ENCODE results near the gene SLC22A15.
"Not testable (repeated sequence)": the region's sequence is repeated elsewhere in the genome, so short reads cannot be mapped to it uniquely, and the experiment has no call there.

The SLC22A15 gene

DNA sequence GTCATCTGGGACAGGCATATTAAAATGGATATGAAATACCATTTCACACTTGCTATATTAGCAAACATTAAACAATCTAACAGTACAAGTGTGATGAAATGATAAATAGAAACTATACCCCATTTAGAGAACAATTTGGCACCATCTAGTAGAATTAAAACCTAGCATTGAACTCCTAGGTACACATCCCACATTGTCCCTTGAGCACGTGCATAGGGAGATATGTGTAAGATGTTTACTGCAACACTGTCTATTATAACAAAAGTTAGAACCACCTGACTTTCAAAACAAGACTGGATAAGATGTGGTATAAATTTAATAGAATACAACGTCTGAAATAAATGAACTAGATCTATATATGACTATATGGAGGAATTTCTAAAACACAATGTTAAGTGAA lies 3.8 kb downstream of the SLC22A15 start:
- no peak for DNase-seq
- Histone ChIP-seq H3K27ac (ENCODE audit: insufficient read depth, low read length, poor library complexity, severe bottlenecking) (no peak overlapping the region), H3K27me3 (replicated peaks; ENCODE audit: control insufficient read depth, insufficient read depth, low read length, poor library complexity, severe bottlenecking) (peaks cover 5% of the 10 kb centered on the region), H3K4me3 (ENCODE audit: insufficient read depth, low read depth, low read length, poor library complexity, severe bottlenecking) (no peak overlapping the region), H3K4me1 (ENCODE audit: control insufficient read depth, insufficient read depth, low read length, poor library complexity, severe bottlenecking) (no peaks in the 10 kb centered on the region), H3K36me3 (ENCODE audit: control insufficient read depth, insufficient read depth, low read length) (no peaks in the 10 kb centered on the region), H3K9me3 (ENCODE audit: control insufficient read depth, low read length) (no peaks in the 10 kb centered on the region)

DNA sequence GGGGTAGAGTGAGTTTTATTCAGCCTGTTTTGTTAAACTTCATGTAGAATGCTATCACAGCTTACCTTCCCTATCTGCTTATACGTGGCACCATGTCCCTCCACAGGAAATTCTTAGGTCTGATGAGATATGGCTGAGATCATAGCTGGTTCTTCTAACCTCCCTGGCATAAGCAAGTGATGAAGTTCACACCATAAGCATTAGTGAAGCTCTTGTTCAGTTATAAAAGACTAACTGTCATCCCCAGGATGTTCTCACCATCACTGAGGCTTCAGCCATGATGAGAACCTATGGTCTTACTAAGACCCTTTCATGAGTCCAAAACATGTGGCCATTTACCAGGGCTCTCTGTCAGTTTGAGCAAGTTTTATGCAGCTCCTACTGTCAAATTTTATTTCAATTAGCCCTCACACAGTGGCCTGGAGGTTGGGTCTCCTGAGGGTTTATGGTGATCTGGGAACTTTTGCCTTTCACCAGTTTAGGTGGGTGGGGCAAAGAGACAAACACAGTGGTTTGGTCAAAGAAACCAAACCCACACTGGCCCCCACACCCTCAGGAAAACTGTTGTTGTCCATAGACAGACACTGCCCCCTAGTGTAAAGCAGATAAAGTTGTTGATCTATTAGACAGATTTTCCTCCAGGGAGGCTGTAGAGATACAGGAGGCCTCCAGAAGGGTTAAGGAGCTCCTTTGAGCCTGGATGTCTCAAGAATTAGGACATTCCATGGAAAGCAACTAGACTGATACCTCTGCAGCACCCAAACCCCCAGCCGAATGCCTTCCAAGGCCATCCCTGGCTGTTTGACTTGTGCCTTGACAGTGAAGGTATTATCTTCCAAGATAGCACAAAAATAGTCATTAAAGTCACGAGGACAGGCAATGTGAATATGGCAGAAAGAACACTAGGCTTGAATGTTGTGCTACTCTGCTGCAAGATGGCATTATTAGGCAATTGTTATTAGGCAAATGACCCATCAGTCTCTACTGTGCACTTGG lies 5.0 kb downstream of the SLC22A15 start:
- H3K9me3 ChIP-seq (ENCODE audit: control insufficient read depth, low read length) = no peaks in the 10 kb centered on the region
- DNase-seq = no peak
- no peaks in the 10 kb centered on the region for H3K27me3 ChIP-seq (replicated peaks; ENCODE audit: control insufficient read depth, insufficient read depth, low read length, poor library complexity, severe bottlenecking)
- H3K36me3 ChIP-seq (ENCODE audit: control insufficient read depth, insufficient read depth, low read length) = no peaks in the 10 kb centered on the region
- no peak overlapping the region for H3K4me3 ChIP-seq (ENCODE audit: insufficient read depth, low read depth, low read length, poor library complexity, severe bottlenecking)
- no peaks in the 10 kb centered on the region for H3K4me1 ChIP-seq (ENCODE audit: control insufficient read depth, insufficient read depth, low read length, poor library complexity, severe bottlenecking)
- no peak overlapping the region for H3K27ac ChIP-seq (ENCODE audit: insufficient read depth, low read length, poor library complexity, severe bottlenecking)

DNA sequence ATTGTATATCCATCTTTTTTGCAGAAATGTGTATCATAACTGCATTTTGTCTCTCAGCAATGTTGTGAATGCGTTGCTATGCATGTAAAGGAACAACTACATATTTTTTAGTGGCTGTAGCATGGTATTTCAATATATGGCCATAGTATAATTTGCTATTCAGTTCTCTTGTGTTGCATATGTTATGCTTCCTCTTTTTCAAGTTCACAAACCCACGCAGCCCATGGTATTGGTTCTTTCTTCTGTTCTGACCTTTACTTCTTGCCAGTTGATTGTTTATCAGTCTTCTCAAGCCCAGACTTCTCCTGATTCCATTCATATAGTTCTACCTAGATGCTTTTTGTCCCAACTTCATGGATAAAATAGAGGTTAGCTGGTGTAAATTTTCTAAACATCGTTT lies 6.1 kb downstream of the SLC22A15 start:
- DNase-seq = no peak
- Histone ChIP-seq H3K27ac (ENCODE audit: insufficient read depth, low read length, poor library complexity, severe bottlenecking) (no peak overlapping the region), H3K9me3 (ENCODE audit: control insufficient read depth, low read length) (no peaks in the 10 kb centered on the region), H3K27me3 (replicated peaks; ENCODE audit: control insufficient read depth, insufficient read depth, low read length, poor library complexity, severe bottlenecking) (no peaks in the 10 kb centered on the region), H3K4me3 (ENCODE audit: insufficient read depth, low read depth, low read length, poor library complexity, severe bottlenecking) (no peak overlapping the region), H3K36me3 (ENCODE audit: control insufficient read depth, insufficient read depth, low read length) (no peaks in the 10 kb centered on the region), H3K4me1 (ENCODE audit: control insufficient read depth, insufficient read depth, low read length, poor library complexity, severe bottlenecking) (no peaks in the 10 kb centered on the region)

DNA sequence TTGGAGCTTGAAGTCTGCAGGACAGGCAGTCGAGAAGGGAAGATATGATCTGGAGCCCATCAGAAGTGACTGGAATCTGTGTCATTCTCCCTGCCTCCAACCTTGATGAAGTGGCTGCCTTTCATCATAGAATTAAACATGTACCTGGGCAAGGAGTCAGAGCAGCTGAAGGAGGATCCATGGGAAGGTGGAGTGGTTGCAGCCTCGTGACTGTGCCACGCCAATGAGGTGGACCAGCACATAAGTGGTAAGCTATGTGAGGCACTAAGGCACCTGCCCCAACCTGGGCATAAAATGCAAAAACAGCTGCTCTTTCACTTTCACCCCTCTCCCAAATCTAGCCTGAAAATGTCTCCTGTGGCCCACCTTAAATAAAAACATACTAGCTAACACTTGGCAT lies 7.3 kb downstream of the SLC22A15 start:
- DNase-seq = no peak
- no peak overlapping the region for H3K27ac ChIP-seq (ENCODE audit: insufficient read depth, low read length, poor library complexity, severe bottlenecking)
- H3K27me3 ChIP-seq (replicated peaks; ENCODE audit: control insufficient read depth, insufficient read depth, low read length, poor library complexity, severe bottlenecking) = no peaks in the 10 kb centered on the region
- no peak overlapping the region for H3K4me3 ChIP-seq (ENCODE audit: insufficient read depth, low read depth, low read length, poor library complexity, severe bottlenecking)
- no peaks in the 10 kb centered on the region for H3K9me3 ChIP-seq (ENCODE audit: control insufficient read depth, low read length)
- no peaks in the 10 kb centered on the region for H3K4me1 ChIP-seq (ENCODE audit: control insufficient read depth, insufficient read depth, low read length, poor library complexity, severe bottlenecking)
- H3K36me3 ChIP-seq (ENCODE audit: control insufficient read depth, insufficient read depth, low read length) = no peaks in the 10 kb centered on the region

DNA sequence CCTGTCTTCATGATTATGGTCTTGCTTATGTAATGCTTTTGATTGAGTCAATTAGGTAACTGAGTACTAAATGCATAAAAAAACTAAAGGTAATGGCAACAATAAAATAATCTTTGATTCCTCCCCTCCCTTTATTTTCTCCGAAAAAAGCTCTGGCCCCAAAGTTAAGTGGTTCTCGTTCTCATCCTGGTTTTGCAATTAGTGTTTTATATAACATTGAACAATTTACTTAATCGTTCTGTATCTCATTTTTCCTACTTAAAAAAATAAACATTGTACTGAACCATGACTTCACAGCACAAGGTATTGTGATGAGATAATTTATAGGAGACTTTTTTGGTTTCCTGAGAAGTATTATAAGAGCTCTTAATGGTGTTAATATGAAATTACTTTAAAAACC lies 11.3 kb downstream of the SLC22A15 start:
- H3K36me3 ChIP-seq (ENCODE audit: control insufficient read depth, insufficient read depth, low read length) = no peaks in the 10 kb centered on the region
- H3K9me3 ChIP-seq (ENCODE audit: control insufficient read depth, low read length) = no peaks in the 10 kb centered on the region
- H3K27me3 ChIP-seq (replicated peaks; ENCODE audit: control insufficient read depth, insufficient read depth, low read length, poor library complexity, severe bottlenecking) = no peaks in the 10 kb centered on the region
- no peak overlapping the region for H3K4me3 ChIP-seq (ENCODE audit: insufficient read depth, low read depth, low read length, poor library complexity, severe bottlenecking)
- no peak overlapping the region for H3K27ac ChIP-seq (ENCODE audit: insufficient read depth, low read length, poor library complexity, severe bottlenecking)
- no peaks in the 10 kb centered on the region for H3K4me1 ChIP-seq (ENCODE audit: control insufficient read depth, insufficient read depth, low read length, poor library complexity, severe bottlenecking)
- no peak for DNase-seq

DNA sequence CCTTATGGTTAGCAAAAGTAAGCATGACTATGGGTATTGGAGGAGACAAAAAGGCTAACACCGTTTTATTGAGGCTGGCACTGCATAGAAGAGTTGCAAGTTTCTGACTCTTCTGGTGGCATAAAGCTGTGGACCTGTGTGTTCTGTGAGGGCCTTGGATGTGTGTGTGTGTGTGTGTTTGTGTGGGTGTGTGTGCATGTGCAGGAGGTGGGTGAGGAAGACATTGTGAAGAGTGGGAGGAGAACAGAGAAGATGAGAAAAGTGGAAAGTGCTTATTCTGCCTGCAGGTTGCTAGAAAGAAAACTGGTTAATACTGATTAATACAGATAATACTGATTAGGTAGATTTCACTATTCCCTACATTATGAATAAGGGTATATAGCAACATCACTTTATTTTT lies 12.6 kb downstream of the SLC22A15 start:
- H3K27me3 ChIP-seq (replicated peaks; ENCODE audit: control insufficient read depth, insufficient read depth, low read length, poor library complexity, severe bottlenecking) = no peaks in the 10 kb centered on the region
- no peaks in the 10 kb centered on the region for H3K4me1 ChIP-seq (ENCODE audit: control insufficient read depth, insufficient read depth, low read length, poor library complexity, severe bottlenecking)
- no peak overlapping the region for H3K27ac ChIP-seq (ENCODE audit: insufficient read depth, low read length, poor library complexity, severe bottlenecking)
- H3K4me3 ChIP-seq (ENCODE audit: insufficient read depth, low read depth, low read length, poor library complexity, severe bottlenecking) = no peak overlapping the region
- no peaks in the 10 kb centered on the region for H3K36me3 ChIP-seq (ENCODE audit: control insufficient read depth, insufficient read depth, low read length)
- H3K9me3 ChIP-seq (ENCODE audit: control insufficient read depth, low read length) = no peaks in the 10 kb centered on the region
- no peak for DNase-seq

DNA sequence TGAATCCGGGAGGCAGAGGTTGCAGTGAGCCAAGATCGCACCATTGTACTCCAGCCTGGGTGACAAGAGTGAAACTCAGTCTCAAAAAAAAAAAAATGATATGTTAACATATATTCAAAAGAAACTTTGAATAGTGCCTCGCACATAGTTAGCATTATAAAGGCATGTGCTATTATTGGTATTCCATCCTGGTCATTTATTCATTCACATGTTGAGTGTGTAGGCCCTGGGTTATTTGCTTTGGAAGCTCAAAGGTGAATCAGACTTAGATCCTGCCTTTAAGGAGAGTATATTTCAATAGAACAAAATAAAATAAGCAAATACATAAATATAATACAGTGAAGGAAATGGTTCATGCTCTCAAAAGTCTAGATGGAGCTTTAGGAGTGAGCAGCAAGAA lies 13.4 kb downstream of the SLC22A15 start:
- H3K9me3 ChIP-seq (ENCODE audit: control insufficient read depth, low read length) = no peaks in the 10 kb centered on the region
- no peak overlapping the region for H3K27ac ChIP-seq (ENCODE audit: insufficient read depth, low read length, poor library complexity, severe bottlenecking)
- no peaks in the 10 kb centered on the region for H3K36me3 ChIP-seq (ENCODE audit: control insufficient read depth, insufficient read depth, low read length)
- H3K27me3 ChIP-seq (replicated peaks; ENCODE audit: control insufficient read depth, insufficient read depth, low read length, poor library complexity, severe bottlenecking) = no peaks in the 10 kb centered on the region
- no peak for DNase-seq
- H3K4me3 ChIP-seq (ENCODE audit: insufficient read depth, low read depth, low read length, poor library complexity, severe bottlenecking) = no peak overlapping the region
- H3K4me1 ChIP-seq (ENCODE audit: control insufficient read depth, insufficient read depth, low read length, poor library complexity, severe bottlenecking) = no peaks in the 10 kb centered on the region

DNA sequence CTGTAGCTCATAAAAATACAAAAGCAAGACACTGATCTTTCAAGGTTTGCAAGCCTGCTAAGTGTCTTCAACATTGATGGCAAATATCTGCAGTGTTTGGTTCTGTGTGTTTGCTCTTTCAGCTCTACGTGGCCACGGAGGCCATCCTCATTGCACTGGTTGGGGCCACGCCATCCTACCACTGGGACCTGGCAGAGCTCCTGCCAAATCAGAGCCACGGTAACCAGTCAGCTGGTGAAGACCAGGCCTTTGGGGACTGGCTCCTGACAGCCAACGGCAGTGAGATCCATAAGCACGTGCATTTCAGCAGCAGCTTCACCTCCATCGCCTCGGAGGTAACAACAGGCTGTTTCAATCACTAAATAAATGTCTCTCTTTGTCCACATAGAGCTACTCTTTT lies 15.6 kb downstream of the SLC22A15 start:
- no peak overlapping the region for H3K4me3 ChIP-seq (ENCODE audit: insufficient read depth, low read depth, low read length, poor library complexity, severe bottlenecking)
- no peaks in the 10 kb centered on the region for H3K4me1 ChIP-seq (ENCODE audit: control insufficient read depth, insufficient read depth, low read length, poor library complexity, severe bottlenecking)
- no peak overlapping the region for H3K27ac ChIP-seq (ENCODE audit: insufficient read depth, low read length, poor library complexity, severe bottlenecking)
- H3K27me3 ChIP-seq (replicated peaks; ENCODE audit: control insufficient read depth, insufficient read depth, low read length, poor library complexity, severe bottlenecking) = no peaks in the 10 kb centered on the region
- DNase-seq = no peak
- no peaks in the 10 kb centered on the region for H3K9me3 ChIP-seq (ENCODE audit: control insufficient read depth, low read length)
- H3K36me3 ChIP-seq (ENCODE audit: control insufficient read depth, insufficient read depth, low read length) = no peaks in the 10 kb centered on the region

DNA sequence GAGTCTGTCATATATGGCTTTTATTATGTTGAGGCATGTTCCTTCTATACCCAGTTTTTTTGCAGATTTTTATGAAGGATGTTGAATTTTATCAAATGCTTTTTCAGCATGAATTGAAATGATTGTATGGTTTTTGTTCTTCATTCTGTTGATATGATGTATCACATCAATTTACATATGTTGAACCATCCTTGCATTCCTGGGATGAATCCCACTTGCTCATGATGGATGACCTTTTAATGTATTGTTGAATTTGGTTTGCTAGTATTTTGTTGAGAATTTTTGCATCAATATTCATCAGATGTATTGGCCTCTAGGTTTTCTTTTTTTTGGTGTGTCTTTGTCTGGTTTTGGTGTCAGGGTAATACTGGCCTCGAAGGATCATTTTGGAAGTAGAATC lies 21.6 kb downstream of the SLC22A15 start:
- not testable (repeated sequence) for H3K27me3 ChIP-seq (replicated peaks; ENCODE audit: control insufficient read depth, insufficient read depth, low read length, poor library complexity, severe bottlenecking); H3K9me3 ChIP-seq (ENCODE audit: control insufficient read depth, low read length); H3K4me3 ChIP-seq (ENCODE audit: insufficient read depth, low read depth, low read length, poor library complexity, severe bottlenecking); DNase-seq; H3K27ac ChIP-seq (ENCODE audit: insufficient read depth, low read length, poor library complexity, severe bottlenecking); H3K4me1 ChIP-seq (ENCODE audit: control insufficient read depth, insufficient read depth, low read length, poor library complexity, severe bottlenecking); H3K36me3 ChIP-seq (ENCODE audit: control insufficient read depth, insufficient read depth, low read length)

DNA sequence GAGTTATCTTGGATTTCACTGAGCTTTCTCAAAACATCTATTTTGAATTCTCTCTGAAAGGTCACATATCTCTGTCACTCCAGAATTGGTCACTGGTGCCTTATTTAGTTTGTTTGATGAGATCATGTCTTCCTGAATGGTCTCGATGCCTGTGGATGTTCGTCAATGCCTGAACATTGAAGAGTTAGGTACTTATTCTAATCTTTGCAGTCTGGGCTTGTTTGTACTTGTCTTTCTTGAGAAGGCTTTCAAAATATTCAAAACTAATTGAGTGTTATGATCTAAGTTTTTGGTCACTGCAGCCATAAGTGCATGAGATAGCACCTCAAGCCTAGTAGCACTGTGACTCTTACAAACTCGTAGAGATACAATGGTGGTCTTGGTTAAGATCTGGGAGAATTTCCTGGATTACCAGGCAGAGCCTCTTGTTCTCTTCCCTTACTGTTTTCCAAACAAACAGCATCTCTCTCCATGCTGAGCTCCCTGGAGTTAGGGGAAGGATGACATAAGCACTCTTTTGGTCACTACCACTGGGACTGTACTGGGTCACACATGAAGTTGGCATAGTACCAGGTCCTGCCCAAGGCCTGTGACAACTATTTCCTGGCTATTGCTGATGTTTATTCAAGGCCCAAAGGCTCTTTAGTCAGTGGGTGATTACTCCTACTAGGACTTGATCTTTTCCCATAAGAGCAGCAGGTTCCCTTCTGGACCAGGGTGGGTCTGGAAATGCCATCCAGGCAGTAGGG lies 25.6 kb downstream of the SLC22A15 start:
- Histone ChIP-seq H3K4me3 (ENCODE audit: insufficient read depth, low read depth, low read length, poor library complexity, severe bottlenecking) (no peak overlapping the region), H3K4me1 (ENCODE audit: control insufficient read depth, insufficient read depth, low read length, poor library complexity, severe bottlenecking) (peaks cover 6% of the 10 kb centered on the region), H3K36me3 (ENCODE audit: control insufficient read depth, insufficient read depth, low read length) (no peaks in the 10 kb centered on the region), H3K27me3 (replicated peaks; ENCODE audit: control insufficient read depth, insufficient read depth, low read length, poor library complexity, severe bottlenecking) (no peaks in the 10 kb centered on the region), H3K9me3 (ENCODE audit: control insufficient read depth, low read length) (no peaks in the 10 kb centered on the region), H3K27ac (ENCODE audit: insufficient read depth, low read length, poor library complexity, severe bottlenecking) (no peak overlapping the region)
- no peak for DNase-seq

Measured in effector memory CD4-positive, alpha-beta T cell (primary cell).